ENCODE results near the gene PSMB4.

DNA sequence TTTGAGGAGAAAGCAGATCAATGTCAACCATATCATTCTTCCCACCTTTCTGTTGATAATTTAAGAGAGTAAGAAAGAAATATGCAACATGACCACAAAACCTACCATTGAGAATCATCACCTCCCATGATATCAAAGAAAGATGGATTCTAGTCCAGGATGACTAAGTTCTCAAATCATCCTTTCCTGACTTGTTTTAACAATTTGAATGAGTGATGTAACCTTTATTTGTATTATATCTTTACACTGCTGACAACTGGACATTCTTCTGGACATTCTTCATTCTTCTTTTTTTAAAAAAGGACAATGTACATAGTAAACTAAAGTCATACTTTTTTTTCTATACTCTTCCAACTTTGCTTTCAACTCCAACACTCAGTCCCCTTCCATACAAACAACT lies 9.5 kb downstream of the PSMB4 start:
- TF ChIP-seq, protein P1, sequence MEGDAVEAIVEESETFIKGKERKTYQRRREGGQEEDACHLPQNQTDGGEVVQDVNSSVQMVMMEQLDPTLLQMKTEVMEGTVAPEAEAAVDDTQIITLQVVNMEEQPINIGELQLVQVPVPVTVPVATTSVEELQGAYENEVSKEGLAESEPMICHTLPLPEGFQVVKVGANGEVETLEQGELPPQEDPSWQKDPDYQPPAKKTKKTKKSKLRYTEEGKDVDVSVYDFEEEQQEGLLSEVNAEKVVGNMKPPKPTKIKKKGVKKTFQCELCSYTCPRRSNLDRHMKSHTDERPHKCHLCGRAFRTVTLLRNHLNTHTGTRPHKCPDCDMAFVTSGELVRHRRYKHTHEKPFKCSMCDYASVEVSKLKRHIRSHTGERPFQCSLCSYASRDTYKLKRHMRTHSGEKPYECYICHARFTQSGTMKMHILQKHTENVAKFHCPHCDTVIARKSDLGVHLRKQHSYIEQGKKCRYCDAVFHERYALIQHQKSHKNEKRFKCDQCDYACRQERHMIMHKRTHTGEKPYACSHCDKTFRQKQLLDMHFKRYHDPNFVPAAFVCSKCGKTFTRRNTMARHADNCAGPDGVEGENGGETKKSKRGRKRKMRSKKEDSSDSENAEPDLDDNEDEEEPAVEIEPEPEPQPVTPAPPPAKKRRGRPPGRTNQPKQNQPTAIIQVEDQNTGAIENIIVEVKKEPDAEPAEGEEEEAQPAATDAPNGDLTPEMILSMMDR (optimal IDR thresholded peaks at IDR 0.05 in 1 of 3, IDR thresholded peaks at IDR 0.05 in 1 of 3, conservative IDR thresholded peaks at IDR 0.05 in 1 of 3; ENCODE audit: extremely low read depth in 1 of 3, insufficient read depth in 2 of 3, low read length in 3 of 3): no peak
- TF ChIP-seq EZH2 (IDR thresholded peaks at IDR 0.05; ENCODE audit: low read length): no peak

All from keratinocyte (primary cell).